ENCODE data around the gene AMFR.

Gene AMFR

DNA sequence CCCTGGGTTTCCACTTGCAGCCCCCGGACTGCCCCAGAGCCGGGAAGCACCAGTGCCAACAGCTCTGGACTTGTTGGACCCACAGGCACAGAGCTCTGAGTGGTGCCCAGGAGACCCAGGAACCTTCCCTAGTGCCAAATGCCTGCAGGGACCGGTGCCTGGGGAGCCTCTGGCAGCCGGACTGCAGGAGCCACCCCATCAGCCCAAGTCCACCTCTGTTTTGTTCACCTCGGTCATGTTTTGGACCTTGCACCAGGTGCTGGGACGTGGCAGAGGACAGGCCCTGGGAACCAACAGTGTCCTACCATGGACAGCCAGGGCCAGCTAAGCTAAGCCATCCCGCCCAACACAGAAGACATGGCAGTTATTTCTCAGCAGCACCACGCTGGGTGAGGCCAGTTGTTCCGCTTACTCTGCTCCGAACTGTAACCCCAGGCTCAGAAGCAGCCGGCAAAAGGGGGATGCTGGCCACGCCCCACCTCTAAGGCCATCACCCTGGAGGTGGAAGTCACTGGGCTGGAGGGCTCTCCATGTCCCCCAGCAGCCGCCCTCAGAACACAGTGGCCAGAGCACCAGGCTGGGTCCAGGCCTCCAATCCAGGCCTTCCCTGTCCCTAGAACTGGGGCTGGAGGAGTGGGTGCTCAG lies 79.8 kb downstream of the AMFR start:
- no peak for DNase-seq

- DNase-seq, result no peak
Measured at GRCh38 chr16:56344518-56345405, 80.6 kb downstream of the AMFR start.

DNA sequence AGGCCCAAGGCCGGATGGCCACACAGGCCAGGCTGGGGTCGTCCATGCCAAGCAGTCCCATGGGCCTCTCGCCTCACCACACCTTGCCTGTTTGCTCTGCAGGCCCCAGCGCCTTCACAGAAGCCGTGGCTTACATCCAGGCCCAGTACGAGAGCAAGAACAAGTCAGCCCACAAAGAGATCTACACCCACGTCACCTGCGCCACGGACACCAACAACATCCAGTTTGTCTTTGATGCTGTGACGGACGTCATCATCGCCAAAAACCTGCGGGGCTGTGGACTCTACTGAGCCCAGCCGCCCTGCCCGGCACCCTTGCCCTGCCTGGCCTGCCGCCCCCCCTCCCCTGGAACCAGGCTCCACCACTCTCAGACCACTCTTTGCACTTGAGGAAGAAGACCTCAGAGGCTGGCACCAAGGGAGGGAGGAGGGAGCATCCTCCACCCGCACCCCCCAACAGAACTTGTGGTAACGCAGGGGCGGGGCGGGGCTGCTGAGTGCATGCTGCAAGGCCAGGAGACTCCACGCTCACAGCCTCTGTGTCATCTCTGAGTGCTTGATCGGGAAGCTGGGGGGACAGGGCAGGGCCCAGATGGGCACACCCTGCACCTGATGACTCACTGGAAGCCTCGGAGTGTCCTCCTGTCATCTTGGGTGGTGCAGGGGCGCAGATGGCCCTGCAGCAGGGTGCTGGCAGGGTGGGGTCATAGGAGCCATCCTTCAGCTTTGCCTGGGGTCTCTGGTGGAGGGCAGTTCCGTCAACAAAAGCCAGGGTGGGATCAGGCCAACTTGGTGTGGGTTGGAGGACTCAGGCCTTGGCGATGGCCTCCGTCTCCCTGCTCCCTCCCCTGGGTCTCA lies 81.5 kb downstream of the AMFR start:
- DNase-seq, result no peak

DNA sequence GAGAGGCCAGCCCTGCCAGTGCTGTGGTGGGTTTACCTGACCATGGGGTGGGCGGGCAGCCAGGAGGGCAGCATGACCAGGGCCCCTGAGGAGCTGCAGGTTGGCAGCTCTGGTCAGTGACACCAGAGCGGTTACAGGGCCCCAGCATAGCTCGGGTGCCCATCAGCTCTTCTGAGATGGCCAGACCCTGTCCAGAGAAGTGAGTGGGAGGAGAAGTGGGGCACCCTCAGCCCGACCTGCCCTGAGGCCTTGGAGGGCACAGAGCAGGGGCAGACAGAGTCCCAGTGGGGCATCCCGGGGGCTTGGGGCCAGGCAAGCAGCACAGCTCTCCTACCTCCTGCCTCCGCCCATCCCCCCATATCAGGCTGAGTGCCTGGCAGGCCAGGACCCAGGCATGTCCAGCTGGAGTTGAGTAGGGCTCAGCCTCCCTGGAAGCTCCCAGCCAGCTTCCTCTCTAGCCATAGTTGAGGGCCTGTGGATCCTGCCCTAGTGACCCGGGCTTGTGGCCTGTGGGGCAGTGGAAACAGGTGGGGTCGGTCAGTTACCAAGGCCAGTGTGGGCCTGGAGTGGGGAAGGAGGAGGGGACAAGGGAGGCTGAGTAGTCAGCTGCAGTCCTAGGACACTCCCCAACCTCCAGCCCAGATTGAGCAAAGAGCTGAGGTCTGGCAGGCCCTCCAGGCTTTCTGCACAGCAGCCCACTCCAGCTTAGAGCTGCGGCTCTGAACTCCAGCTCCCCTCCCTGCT lies 83.5 kb downstream of the AMFR start:
- DNase-seq, result no peak

DNA sequence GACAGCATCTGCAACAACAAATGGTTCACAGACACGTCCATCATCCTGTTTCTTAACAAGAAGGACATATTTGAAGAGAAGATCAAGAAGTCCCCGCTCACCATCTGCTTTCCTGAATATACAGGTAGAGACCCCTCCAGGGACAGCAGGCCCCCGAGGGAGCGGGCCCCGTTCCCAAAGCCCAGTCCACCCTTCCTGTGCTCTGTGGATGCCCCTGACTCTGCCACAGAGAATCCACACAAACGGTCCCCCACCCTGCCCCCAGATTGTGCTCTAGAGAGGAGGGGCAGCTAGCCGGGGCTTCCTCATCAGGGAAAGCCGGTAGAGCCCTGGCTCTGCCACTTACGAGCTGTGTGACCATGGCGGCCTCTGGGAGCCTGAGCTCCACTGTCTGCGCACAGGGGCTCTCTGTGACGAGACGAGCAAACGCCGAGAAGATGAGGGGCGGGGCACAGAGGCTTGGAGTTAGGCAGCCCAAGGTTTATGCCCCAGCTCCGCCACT lies 84.4 kb downstream of the AMFR start:
- no peak for DNase-seq

DNA sequence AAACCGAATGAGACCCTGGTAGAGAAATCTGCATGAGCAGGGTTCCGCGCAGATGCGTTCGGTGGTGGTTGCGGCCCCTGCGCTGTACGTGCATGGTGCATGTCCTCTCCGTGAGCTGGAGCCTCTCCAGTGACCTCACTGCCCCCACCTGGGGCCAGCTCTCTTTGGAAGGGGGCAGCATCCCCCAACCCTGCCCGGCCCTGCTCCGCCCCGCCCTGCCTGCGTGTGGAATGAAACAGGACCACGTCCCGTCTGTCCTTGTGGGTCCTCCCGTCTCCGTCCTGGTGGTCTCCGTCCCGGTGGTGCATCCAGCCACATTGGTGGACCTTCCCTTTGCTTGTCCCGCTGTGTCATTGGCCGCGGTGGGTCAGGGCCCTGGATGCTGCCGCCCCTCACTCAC lies 84.9 kb downstream of the AMFR start:
- no peak for DNase-seq

- DNase-seq, result no peak
Measured at GRCh38 chr16:56339431-56340195, 85.7 kb downstream of the AMFR start.

DNA sequence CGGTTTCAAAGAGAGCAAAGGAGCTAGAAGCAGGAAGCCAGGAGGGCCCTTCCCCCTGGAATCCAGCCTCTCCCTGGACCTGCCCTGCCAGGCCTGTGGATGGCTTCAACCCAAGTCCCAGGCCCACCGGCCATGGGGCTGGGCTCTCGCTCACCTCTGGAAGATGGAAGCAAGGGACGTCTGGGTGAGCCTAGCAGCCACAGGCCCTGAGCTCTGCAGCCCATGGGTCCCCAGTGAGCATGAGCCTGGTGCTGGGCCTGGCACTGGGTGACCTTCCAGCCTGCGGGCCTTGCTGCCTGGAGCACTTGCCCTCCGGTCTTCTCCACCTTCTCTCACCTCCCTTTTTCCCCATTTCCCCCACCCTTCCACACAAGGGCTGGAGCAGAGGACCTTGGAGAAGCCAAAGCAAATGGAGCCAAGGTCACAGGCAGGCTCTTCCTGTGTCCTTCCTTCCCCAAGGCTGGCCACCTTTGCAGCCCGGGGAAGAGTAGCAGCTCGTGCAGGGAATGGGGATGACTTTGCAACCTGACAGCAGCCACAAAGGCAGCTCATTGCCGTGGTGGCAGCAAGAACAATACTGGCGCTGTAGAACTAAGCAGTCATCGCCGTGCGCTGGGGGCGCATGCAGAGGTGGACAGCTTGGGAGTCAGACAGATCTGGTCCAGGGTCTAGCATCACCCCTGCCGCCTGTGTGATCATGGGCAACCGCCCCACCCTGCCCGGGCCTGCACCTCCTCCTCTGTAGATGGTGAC lies 86.6 kb downstream of the AMFR start:
- no peak for DNase-seq

GRCh38 chr16:56337858-56338325 lies 87.5 kb downstream of the AMFR start:
- DNase-seq, result no peak

DNA sequence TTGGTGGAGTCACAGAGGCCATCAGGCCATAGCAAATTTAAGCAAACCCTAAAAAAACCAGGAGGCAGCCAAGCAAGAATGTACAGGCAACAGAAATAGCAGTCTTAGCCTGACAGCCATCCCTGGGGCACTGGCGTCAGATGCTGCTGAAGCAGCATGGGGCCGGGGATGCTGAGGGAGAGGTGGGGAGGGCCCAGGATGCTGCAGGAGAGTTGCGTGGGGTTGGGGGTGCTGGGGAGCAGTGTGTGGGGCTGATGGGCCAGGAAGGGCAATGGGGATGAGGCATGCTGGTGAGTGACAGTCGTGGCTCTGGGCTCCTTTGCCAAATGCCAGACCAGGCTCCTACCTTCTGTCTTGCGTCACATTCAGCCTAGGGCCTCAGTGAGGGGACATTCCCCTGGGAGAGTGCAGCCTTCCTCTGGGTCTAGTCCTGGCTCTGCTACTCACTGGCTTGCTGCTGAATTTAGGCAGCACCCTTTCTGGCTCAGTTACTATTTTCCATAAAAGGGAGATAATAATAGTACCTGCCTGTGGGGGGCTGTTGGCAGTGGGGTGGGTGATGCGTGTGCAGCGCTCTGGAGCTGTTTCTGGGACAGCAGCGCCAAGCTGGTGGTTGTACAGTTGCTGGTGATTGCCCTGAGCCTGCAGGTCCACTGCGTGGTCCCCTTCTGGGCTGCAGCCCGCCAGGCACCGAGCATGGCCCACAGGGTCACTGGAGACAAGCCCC lies 88.1 kb downstream of the AMFR start:
- DNase-seq, result no peak

DNA sequence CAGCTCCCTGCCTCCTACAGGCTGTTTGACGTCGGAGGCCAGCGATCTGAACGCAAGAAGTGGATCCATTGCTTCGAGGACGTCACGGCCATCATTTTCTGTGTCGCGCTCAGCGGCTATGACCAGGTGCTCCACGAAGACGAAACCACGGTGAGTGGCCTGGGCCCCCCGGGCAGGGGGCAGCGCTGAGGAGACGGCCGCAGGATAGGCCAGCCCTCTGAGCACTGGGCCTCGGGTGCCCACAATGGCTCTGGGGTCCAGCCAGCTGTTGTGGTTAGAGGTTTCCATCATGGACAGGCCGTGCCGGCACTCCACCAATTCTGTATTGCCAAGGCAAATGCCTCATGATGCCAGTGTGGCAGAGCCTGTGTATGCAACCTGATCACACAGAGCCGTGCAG lies 88.6 kb downstream of the AMFR start:
- DNase-seq, result no peak

DNA sequence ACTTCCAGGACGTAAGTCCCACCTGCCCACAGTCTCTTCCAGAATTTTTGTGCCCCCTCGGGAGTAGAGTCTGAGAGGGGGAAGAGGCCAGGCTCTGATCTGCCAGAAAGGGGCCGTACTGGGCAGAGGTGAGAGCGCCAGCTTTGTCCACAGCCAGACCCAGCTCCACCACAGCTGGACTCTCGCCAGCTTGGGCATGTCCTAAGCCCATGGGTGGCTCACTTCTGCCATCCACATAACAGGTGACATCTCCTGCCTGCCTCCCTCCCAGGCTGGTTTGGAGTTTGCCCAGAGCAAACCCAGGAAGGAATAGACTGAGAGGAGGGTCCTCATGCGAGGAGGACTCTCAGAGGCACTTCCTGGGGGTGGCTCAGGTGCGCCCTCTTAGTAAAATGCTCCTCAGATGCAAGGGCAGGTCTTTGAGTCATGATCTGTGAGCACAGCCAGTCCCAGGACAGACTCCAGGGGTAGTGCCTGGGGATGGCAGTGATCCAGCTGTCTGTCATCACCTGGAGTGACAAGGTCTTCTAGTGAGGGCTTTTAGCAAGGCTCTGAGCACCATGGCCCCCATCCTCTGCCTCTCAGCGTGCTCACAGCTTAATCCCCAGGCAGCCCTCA lies 89.2 kb downstream of the AMFR start:
- no peak for DNase-seq

GRCh38 chr16:56334761-56335160 lies 90.6 kb downstream of the AMFR start:
- no peak for DNase-seq

- no peak for DNase-seq
Measured at GRCh38 chr16:56332464-56333079, 92.8 kb downstream of the AMFR start.

DNA sequence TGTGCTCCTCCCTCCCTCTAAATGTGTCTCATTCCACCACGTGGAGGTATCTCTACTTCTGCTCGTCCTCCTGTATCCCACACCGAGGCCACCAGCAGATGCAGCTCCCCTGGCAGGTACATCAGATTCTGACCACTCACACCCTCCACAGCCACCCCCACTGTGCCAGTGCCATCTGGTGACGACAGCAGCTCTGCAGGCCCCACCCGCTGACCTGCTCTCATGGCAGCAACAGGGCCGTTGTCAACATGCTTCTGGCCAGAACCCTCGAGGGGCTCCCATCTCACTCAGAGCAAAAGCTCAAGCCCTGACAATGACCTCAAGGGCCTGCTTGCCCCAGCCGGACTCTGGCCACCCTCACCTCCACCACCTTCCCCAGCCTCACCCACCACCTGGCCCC lies 93.4 kb downstream of the AMFR start:
- DNase-seq, result no peak

GRCh38 chr16:56331399-56331798 lies 93.9 kb downstream of the AMFR start:
- DNase-seq, result no peak

- DNase-seq, result no peak
Measured at GRCh38 chr16:56330476-56330875, 94.9 kb downstream of the AMFR start.

DNA sequence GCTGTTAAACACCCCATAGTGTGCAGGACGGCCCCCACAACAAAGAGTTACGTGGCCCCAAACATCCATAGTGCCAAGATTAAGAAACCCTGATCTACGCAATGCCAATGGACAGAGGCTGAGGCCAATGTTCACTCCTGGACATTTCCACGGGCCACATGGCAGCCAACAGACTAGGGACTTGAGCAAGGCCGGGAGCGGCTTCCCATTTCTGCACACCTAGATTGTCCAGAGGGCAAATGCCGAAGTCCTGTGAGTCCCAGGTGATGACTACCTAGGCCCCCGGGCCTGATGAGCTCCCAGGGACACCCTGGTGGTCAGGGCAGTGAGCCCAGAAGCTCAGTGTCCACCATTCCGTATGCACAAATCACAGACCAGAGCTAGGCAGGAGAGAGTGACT lies 95.5 kb downstream of the AMFR start:
- no peak for DNase-seq
